SIG-M5 (cell line): ENCODE data around the gene CDK3.

ENCODE experiments used
- DNase-seq: peaks from one replicate; lab custom pipeline; 2025; lab: John Stamatoyannopoulos, UW

Gene CDK3

GRCh38 chr17:76014100-76014924 lies 13.7 kb downstream of the CDK3 start:
- DNase-seq = no peak

DNA sequence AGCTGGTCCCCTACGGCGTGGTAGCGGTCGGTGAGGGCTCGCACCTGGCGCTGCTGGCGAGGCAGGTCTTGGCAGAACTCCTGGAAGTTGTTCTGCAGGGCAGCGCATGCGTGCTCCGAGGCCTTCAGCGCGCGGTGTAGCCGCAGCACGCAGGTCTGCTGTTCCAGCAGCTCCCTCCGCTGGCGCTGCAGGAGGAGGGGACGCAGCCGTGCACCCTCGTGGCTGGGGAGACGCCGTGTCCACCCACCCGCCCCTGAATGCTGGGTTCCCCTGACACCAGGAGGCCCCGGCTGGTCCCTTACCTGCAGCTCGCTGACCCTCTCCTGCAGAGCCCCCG lies 14.2 kb downstream of the CDK3 start:
- DNase-seq = no peak

GRCh38 chr17:76017481-76018339 lies 17.1 kb downstream of the CDK3 start:
- DNase-seq = no peak

GRCh38 chr17:76018340-76018680 lies 17.7 kb downstream of the CDK3 start:
- DNase-seq = no peak

GRCh38 chr17:76018801-76019200 lies 18.1 kb downstream of the CDK3 start:
- DNase-seq = no peak

DNA sequence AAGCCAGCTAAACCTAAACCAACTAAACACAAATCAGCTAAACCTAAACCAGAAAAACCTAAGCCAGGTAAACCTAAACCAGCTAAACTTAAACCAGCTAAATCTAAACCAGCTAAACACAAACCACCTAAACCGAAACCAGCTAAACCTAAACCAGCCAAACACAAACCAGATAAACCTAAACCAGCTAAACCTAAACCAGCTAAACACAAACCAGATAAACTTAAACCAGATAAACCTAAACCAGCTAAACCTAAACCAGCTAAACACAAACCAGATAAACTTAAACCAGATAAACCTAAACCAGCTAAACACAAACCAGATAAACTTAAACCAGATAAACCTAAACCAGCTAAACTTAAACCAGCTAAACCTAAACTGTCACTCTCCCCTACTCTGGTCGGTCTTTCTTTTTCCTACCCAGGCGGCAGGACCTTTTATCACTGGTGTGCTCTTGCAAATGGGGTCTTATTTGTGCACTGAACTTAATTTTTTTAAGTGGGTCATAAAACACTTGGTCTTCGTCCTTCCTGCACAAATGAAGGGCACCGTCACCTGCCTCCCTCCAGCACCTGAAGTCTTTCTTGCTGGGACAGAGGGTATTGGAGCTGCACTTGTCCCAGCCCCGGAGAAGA lies 19.3 kb downstream of the CDK3 start:
- no peak for DNase-seq

GRCh38 chr17:76022285-76022684 lies 21.6 kb downstream of the CDK3 start:
- DNase-seq = no peak

- no peak for DNase-seq
Observed at GRCh38 chr17:76022973-76023899, 22.6 kb downstream of the CDK3 start.

DNA sequence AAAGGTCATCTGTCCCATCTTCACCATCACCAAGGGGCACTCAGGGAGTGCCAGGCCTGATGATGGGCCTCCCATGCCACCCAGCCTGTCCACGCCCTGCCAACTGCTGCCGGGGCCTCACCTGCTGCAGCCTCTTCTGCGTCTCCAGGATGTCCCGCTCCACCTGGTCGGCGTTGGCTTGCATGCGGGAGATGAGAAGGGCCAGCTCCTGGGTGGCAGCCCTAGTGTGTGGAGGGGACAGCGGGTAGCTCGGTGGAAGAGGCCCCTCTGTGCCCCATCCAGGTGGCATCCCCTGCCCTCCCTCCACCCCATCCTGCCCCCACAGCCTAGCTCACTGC lies 23.2 kb downstream of the CDK3 start:
- no peak for DNase-seq

DNA sequence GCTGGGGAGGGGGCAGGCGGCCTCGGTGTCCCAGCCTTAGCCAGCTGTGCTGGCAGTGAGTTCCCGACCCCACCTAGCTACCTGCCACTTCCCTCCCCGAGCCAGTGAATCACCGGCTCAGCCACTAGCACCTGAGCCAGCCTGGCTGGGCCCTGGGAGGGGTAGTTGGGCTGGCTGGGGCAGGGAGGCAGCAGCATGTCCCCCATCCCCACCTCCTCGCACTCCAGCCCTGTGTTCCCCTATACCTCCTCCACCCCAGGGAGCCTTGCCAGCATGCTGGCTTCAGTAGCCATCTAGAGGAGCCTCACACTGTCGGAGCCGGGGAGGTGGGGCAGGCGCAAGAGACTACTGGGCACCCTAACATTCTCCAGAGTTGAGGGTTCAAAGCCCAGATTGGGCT lies 23.7 kb downstream of the CDK3 start:
- DNase-seq = no peak

DNA sequence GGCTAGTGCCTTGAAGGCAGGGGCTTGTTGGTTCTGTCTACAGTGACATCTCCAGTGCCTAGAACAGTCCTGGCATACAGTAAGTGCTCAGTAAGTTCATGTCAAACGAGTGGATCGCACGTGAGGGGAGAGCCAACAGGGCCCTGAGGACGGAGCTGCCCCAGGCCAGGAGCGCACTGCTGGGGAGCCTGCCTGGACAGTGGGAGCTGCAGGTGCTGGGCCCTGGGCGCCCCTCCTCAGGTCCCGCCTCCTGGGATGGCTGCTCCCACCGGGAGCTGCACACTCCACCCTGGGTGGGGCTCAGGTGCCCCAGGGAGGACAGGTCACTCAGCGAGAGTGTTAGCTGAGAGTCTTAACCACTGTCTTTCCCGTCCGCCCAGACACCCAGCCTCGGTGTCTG lies 24.6 kb downstream of the CDK3 start:
- DNase-seq = no peak

- DNase-seq = no peak
Observed at GRCh38 chr17:76026714-76027158, 26.1 kb downstream of the CDK3 start.

GRCh38 chr17:76027159-76027839 lies 26.6 kb downstream of the CDK3 start, which contains the start of gene EVPL:
TSS of gene EVPL (minus strand) at chr17:76027306. CDS start at chr17:76027198, 108 bp downstream.
- no peak for DNase-seq

DNA sequence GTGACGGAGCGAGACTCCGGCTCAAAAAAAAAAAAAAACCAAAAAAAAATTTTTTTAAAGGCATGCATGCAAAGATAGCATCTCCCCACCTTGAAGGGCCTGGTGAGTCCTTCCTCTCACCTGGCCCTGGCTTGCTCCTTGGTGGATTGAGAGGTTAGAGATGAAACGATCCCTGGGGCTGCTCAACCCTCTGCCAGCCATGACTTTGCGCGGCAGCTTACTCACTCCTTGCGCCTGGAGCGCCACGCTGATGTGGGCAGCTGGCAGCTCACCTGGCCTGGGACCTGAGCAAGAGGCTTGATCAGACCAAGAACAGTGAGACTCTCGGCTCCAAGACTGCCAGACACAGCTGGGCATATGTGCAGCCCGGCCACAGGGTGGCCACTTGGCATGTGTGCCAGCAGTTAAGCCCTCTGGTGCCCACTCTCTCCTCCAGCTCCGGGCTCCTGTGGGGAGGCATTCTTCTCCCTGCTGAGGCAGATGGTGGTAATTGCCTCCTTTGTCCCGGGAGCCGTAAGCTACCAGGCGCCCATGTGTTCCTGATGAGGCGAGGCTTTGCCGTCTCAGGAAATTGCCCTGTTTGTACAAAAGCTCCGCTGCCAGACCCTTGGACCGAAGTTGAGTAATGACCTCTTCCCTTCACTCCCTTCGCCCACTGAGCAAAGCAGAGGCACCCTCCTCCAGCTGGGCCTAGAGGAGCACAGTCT lies 31.6 kb downstream of the CDK3 start:
- DNase-seq = no peak

- no peak for DNase-seq
Observed at GRCh38 chr17:76032780-76033108, 32.1 kb downstream of the CDK3 start.

GRCh38 chr17:76033139-76033538 lies 32.5 kb downstream of the CDK3 start:
- DNase-seq = no peak

DNA sequence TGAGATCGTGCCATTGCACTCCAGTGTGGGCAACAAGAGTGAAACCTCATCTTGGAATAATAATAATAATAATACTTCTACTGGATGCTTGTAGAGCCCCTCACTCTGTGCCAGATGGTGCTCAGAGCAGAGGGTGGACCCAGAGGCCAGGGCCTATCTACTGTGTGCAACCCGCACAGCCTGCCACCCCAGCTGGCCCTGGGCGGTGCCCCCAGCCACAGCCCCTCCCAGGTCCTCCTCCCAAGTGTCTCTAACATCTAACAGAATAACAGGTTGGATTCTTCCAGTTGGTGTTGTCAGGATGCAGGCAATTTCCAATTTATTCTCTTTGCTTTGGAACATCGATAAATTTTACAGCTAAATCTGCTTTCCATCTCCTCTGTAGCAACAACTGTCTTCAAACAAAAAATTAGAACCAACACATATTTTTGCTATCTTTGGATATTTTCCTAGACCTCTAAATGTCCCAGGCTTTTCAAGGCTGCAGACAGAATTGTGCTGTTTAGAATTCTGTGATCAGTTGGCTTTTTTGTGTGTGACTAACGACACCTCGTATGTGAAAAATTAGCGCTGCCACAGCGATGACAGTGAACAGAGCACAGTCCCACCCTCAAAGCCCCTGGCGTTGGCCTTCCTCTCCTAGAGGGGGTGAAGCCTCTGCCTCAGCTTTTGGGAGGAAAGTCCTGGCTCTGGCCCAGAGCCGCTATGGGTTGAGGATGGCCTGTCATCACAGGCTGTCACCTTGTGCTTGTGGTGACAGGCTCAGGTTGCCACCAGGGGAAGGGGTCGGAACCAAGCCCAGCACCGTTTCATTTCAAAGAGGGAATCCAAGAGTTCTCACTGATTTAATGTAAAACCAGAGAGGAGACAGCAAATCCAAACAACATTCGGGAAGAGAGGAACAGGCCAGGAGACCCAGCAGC lies 34.0 kb downstream of the CDK3 start:
- DNase-seq = no peak

DNA sequence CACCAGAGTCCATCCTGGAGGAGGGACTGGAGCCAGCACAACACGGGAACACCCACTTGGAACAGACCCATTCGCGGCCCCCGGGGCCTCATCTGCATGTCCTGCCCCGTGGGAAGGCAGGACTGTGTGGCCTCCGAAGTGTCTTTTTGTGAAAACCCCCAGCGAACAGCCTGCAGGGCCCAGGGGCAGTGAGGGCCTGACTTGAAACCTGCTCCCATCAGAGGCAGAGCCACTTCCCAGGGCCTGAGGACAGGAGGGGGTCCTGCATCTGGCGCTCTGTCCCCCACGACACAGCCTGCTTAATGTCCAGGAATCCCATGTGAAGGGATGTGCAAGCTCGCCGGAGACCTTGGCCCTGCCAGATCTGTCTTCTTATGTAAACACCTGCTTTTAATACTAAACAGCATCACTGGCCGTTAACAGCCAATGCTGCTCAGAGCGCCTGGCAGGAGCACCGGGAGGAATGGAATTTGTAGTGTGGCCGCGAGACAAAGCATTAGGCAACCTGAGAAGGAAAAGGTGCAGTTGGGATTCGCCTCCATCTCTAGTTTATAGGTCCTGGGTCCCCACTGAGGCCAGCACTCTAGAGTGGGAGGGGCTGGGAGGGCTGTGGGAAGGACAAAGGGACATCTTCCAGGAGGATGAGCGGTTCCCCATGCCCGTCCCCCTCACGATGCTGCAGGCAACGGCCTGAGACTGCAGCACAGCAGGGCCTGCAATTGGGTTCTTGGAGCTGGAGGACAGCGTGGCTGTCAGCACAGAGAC lies 36.0 kb downstream of the CDK3 start:
- DNase-seq = no peak

DNA sequence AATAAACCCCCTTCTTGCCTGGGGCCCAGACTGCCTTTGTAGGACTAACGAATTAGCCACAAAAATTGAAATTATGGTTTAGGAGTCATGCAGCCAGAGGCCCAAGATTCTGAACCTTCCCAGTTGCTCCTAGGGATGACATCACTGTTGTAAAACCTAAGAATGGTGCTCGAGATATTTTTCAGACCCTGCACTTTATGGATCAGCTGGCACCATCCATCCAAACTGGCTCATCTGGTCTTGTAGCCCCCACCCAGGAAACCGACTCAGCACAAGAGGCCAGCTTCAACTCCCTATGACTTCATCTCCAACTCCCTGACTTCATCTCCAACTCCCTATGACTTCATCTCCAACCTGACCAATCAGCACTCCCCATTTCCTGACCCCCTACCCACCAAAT lies 37.4 kb downstream of the CDK3 start:
- no peak for DNase-seq
